SH-SY5Y (cell line): ENCODE measurements around the gene TOP3A.

Experiments used
- GATA2 ChIP-seq: IDR thresholded peaks from 2 replicates; pipeline ENCODE4 v1.6.1; 2011; ENCODE audit warnings: mild to moderate bottlenecking, low read depth, low read length
- GATA3 ChIP-seq: IDR thresholded peaks from 2 replicates; pipeline ENCODE4 v1.6.1; 2011; ENCODE audit warnings: low read depth, mild to moderate bottlenecking, low read length, moderate library complexity

GRCh38 chr17:18226284-18226945, 88.4 kb downstream of the TOP3A start:
- TF ChIP-seq GATA2 (no peak), GATA3 (no peak)
